DLD1 (cell line): ENCODE measurements around the gene RBM26.
"Not testable (repeated sequence)": the region's sequence is repeated elsewhere in the genome, so short reads cannot be mapped to it uniquely, and the experiment has no call there.

Experiments
- in situ Hi-C: cut with HindIII; loops from 2 replicates; pipeline ENCODE4 v1.10.0; 2017; ENCODE audit warnings: low sequenced_read_pairs

The RBM26 gene

DNA sequence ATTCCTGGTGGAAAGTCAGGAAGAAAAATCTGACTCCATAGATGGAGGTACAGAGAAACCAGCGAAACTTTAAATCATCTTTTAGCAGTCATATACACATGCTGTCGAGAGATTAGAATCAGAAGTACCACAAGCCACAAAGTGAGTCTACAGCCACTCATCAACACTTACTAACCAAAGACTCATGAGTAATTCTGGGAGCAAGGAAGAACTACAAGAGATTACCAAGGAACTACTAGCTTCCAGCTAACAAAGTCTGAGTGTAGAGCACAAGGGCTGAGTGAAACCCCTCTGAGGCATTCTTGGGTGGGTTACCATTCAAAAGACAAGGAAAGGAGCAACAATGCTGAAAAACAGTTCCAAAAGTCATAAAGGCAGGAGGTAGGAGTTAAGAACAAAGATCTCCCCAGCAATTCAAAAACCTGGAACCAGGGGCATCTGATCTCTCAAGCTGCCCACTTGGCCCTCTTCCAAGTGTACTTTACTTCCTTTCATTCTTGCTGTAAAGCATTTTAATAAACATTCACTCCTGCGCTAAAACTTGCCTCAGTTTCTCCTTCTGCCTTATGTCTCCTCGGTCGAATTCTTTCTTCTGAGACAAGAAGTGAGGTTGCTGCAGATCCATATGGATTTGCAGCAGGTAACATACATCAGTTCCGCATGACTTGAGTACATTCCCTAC lies 13.0 kb downstream of the RBM26 start:
- in situ Hi-C loops, result no loop called here

DNA sequence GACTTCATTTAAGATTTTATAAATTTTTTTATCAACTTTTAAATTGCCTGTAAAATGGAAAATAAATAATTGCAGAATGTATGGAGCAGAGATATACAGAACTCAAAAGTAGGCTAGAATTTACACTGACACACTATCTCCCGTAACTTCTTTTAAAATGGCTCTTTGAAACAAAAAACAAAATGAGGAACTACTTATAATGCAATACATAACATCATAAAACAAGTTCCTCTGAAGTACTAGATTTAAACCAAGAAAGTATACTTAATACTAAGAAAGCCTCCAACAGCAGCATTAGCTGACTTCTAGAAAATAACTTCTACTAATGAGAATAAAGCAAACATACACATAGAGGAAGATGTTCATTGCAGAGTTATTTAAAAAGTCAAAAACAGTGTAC lies 17.0 kb downstream of the RBM26 start:
- in situ Hi-C loops, result no loop called here

DNA sequence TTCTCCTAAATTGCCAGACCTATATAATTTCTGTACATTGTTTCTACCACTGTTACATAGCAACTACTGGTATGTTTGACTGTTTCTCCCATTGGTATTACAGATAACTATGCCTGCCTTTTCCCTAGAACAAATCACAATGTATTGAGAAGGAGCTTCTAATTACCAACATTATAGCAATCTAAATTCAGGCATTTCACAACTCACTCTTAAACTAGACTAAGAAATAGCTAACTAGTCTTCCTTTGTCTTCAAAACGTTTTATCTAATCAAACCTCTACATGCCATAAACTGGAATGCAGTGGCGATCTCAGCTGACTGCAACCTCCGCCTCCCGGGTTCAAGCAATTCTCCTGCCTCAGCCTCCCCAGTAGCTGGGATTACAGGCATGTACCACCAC lies 18.2 kb downstream of the RBM26 start:
- in situ Hi-C loops, result no loop called here

DNA sequence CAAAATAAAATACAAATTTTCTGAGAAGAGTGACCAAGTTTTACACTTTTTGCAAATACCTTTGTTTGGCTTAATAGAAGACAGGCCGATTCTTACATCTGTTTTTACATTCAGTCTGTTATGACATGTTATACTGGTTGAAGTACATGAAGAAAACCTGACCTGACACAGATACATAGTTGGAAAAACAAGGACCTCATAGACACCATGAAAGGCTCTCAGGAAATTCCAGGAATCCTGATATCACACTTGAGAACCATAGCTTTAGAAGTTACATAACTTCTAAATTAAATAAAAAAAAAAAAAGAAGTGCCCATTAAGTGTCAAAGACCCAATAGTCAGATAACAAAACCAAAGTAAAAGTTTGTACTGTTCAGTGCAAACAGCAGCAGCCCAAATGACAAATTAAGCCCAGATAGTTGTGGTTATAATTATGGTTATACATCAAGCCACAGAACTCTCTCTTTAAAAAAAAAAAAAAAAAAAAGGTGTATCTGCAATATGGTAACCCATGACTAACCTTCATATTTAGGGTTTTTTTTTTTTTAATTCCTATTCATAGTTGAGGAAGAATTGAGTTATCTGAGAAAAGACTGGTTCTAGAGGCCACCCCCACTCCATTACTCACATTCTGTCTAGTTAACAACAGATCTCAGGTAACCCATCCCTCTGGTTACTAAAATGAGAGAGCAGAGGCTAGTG lies 19.8 kb downstream of the RBM26 start:
- in situ Hi-C loops, result no loop called here

DNA sequence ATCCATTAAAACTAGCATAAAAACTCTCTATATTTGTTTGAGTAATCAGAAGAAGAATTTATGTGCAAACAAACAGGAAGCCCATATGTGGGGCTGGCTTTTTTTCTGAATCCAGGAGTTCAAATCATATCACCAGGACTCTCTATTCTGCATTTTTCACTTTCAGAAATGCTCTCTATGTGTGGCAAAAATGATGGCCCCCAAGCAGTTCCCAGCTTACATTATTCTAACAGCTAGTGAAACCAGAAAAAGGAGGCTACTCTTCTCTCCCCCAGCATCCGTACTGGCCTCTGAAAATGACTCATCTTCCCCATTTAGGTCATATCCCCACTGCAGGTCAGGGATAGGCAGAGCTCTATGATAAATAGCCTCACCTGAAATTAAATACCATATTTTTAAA lies 20.4 kb downstream of the RBM26 start:
- in situ Hi-C loops, result no loop called here

DNA sequence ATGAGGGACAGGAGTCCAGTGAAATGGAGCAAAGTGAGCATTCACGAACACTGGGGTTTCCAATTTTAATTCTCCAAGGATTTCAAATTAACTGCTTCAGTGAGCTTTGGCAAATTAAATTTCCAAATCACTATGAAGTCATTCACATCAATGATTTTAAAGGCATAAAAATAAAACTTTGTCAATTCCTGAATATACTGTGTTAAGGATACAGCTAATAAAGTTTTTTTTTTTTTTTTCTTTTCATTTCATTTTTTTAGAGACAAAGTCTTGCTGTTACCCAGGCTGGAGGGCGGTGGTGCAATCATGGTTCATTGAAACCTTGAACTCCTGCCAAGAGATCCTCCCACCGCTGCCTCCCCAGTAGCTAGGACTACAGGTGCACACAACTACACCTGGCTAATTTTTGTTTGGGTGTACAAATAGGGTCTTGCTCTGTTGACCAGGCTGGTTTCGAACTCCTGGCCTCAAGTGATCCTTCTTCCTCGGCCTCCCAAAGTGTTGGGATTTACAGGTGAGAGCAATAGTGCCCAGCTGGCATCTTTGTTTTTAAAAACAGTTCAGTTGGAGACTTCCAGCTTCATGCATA lies 21.9 kb downstream of the RBM26 start:
- in situ Hi-C loops, result no loop called here

DNA sequence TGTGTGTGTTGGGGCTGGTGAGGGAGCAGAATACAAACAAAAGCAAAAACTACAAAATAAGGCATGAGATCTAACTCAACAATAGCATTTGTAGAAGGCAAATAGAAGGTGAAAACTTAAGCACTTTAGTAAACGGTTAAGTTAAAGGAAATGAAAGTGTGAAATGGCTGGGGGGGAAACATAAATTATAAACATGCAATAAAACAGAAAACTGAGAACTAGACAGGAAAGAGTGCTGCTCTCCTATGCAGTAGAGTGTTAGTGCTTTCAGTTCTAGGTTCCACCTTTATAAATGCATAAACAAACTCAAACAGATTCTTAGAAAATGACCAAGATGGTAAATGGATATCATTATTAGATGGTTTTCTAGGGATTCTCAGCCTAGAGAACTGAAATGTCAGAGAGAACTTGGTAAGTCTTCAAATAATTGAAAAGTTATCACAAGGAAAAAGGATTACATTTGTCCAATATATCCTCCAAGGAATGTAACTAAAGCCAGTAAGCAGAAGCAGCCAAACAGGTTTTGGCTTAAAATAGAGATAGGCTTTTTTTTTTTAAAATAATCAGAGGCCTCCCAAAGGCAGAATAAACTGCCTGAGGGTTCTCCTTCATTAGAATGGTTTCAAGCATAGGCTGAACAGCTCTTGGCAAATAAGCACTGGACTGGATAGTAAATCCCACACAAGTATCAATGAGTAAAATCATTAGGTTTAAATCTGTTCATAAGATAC lies 23.3 kb downstream of the RBM26 start:
- in situ Hi-C loops, result no loop called here

DNA sequence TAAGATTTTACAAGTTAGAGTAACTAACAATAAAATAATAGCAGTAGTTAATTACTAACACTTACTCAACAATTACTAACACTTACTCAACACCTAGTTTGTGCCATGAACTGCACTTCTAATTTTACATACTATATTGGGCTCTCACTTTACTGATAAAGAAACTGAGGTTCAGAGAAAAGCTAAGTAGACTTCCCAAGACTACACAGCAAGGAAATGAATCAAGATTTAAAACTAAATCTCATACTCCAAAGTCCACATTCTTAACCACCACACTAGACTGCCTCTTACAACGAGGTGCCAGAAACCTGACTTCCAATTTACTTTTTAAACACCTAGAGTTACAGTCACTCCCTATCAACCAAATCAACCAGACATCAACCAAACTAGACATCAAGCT lies 25.1 kb downstream of the RBM26 start:
- in situ Hi-C loops, result no loop called here

DNA sequence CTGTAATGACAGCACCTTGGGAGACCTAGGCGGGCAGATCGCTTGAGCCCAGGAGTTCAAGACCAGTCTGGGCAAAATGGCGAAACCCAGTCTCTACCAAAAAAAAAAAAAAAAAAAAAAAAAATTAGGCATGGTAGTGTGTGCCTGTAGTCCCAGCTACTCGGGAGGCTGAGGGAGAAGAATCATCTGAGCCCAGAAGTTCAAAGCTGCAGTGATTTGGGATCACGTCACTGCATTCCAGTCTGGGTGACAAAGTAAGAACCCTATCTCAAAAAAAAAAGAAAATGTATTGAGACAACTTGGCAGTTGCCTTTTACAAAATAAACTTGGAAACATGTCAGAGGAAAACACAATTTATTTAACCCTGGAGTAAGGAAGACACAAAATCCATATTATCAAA lies 26.8 kb downstream of the RBM26 start:
- in situ Hi-C loops, result no loop called here

DNA sequence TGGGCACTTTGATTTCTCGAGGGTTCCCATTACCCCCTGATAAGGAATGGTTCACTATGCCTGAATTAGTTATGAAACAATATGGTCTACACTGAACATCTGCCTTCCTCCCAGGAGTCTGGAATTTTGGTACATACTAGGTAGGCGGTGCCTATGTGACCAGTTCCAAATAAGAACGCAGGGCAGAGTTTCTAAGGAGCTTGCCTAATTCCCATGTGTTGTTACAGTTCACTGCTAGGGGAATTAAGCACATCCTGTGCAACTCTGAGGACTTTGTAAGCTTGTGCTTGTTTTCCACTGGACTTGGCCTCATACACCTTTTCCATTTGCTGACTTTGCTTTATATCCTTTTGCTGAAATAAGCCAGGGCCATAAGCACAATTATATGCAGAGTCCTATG lies 29.2 kb downstream of the RBM26 start:
- in situ Hi-C loops, result no loop called here

DNA sequence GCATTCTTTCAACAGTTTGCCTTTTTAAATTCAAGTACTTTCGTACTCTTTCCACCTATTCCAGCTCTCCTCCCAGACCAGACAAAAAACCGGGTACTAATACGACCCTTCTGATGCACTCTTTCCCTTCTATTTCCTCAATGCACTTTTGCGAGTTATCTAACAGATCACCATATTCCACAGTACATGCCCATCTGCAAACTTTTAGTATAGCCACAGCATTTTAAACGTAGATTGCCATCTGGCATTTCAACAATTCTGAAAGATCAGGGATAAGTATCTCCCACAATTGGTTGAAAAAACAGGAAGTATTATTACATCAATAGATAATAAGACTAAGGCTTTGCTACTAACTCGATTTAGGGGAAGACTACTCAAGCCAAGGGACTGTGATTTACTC lies 31.5 kb downstream of the RBM26 start:
- in situ Hi-C loops, result no loop called here

DNA sequence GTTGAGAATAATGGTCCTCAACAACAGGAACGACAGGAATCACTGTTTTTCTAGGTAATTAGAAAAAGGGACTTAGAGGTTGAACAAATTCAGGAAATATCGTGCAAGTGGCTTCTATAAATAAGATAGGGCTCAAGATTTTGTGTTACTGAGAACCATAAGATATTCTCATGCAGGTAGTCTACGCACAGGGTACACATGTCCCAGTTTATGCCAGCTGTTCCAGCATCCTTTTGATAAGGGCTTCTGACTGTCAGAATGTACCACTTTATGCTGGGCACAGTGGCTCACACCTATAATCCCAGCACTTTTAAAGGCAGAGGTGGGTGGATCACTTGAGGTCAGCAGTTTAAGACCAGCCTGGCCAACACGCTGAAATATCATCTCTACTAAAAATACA lies 32.1 kb downstream of the RBM26 start:
- in situ Hi-C loops, result no loop called here

DNA sequence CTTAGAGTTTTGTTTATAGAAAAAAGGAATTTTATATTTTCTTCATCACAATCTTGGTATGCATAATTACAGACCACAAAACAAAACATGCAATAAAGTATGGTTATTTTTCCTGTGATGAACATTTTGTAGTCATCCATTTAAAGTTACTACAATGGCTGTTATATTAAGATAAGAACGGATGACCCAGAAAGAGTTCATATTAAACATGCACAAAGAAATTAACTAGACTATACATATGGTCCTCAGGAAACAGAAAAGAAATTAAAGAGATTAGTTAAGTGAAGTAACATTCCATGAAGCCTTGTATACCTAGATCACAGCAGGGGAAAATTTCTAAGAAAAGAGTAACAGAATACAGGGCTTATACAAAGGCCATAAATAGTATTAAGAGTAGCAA lies 36.8 kb downstream of the RBM26 start:
- in situ Hi-C loops, result no loop called here

DNA sequence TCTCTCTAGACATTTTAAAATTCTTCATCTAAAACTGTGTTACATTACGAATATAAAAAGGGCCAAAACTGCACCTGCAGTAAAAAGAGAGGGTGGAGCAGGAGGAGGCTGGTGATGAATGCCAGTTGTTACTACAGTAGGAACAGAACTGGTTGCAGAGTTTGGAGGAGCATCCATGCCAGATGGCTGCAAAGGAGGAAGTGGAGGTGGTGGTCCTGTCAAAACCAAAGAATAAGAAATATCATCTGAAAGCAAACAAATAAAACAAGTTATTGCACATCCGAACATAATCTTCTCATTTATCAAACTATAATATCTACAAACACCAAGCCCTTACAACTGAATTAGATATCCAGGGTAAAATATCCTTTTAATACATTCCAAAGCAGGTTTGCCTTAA lies 40.1 kb downstream of the RBM26 start:
- in situ Hi-C loops, result no loop called here

DNA sequence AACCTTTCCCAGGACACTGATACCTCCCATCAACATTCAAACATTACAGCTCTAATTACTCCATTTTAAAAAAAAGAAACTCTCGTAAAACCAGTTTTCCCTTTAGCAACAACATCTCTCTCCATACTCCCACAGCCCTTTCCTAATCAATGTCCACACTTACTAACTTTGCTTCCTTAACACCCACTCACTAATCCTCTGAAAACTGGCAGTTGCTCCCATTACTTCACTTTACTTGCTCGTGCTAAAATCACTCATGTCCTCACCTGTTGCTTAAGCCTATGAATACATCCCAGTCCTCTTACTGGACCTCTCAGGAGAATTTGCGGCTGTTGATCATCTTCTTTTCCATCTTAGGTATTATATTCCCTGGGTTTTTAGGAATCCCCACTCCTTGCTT lies 44.8 kb downstream of the RBM26 start:
- in situ Hi-C loops, result no loop called here

DNA sequence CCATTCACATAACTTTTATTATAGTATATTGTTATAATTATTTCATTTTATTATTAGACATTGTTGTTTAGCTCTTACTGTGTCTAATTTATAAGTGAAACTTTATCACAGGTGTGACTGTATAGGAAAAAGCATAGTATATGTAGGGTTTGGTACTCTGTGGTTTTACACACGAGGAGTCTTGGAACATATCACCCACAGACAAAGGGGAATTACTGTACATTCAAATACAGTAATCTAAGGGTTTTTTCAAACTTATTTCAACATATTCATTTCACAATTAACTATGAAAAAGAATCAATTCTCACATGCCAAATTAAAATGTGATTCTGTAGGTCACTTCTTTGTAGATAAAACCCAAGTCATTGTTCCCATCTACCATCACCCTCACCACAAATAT lies 46.0 kb downstream of the RBM26 start:
- in situ Hi-C loops, result no loop called here

DNA sequence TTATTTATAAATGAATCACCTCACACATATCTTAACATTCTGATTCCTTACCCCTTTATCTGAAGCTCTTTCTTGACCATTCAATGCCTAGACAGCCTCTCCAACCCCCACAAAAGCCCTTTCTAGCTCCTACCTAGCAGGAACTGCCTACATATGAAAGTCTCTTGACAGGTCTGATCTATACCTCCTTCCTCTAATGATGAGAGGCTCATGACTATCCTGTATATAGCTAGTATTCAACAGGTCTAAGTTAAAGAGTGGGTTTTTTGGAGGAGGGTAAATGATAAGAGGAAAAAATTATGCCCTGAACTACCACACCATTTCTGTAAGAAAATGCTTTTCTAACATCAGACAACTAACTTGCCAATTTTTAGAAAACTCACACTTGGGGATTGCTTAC lies 47.0 kb downstream of the RBM26 start:
- in situ Hi-C loops, result no loop called here

DNA sequence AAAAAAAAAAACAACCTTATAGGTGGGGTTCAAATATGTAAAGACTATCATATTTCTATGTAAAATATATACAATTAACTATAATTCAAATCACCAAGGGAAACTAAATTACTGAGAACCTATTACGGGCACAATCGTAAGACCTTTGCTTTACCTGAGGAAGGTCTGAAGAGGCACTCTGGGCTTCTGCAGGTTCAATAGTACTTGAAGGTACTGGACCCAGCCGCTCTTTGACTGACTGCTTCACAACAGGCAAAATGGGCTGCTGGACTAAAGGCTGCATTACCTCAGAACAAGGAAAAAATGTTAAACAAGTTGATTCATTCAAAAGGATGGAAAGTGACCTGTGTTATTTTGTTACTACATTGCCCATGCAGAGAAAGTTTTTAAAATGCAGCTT lies 51.8 kb downstream of the RBM26 start:
- in situ Hi-C loops, result no loop called here

DNA sequence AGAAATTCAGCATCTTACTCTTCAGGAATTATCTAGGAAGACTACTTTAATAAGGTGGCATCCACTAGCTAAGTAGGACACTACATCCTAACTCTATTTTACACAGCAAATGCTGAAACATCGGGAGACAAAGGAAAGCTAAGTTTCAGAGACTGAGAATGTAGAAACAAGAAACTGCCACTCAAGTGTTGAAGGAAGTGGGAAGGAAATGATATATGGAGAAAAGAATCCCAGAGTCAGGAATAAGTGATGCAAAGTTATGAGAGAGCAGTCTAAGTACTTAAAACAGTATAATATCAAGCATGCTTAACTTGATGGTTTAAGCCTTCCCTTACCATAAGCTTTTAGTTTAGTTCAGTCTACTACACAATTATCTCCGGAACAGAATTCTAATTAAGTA lies 52.4 kb downstream of the RBM26 start:
- in situ Hi-C loops, result no loop called here

DNA sequence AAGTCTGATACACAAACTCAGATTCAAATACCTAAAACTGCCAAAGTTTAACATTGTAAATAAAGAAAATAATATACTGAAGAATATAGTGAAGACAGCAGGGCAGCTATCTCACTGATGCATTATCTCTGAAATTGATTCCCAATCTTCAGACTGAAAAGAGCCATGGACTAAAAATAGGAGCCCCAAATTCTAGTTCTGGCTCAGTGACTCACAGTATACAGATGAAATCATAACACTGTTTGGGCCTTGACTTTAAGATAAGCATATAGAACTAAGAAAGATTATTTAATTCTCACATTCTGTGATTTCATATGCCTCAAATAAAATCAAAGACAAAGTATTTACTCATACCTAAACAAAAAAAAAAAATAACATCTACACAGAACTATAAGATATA lies 53.9 kb downstream of the RBM26 start:
- in situ Hi-C loops, result no loop called here

DNA sequence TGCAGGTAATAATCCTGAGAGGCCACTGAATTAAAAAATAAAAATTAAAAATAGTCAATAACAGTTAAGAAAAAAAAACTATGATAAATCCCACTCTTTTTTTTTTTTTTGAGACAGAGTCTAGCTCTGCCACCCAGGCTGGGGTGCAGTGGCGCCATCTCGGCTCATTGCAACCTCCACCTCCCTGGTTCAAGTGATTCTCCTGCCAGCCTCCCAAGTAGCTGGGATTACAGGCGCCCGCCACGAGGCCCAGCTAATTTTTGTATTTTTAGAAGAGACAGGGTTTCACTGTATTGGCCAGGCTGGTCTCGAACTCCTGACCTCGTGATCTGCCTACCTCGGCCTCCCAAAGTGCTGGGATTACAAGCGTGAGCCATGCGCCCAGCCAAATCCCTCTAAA lies 56.4 kb downstream of the RBM26 start:
- in situ Hi-C loops, result not testable (repeated sequence)

DNA sequence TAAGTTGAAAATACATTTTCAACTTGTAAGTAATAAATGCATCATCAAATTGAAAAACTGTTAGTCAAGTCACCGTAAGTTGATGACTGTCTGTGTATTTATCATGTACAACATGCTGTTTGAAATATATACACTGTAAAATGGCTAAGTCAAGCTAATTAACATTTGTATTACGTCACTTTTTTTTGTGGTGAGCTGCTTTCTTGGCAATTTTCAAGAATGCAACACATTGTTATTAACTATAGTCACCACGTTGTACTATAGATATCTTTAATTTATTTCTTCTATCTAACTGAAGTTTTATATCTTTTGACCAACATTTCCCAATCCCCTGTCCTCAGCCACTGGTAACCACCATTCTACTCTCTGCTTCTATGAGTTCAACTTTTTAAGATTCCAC lies 57.0 kb downstream of the RBM26 start:
- in situ Hi-C loops, result no loop called here
